HFF-Myc (cell line): ENCODE measurements around the gene COQ8A.

Source experiments
- DNase-seq: peaks from one replicate; pipeline ENCODE4 v3.0.0-alpha.2; 2011; ENCODE audit warnings: low read depth; ENCODE audit errors: extremely low read depth
- H3K4me3 ChIP-seq: replicated peaks from 2 replicates; pipeline ENCODE4 v1.5.1; 2011; ENCODE audit warnings: low read depth, mild to moderate bottlenecking, control low read depth, low read length
- CTCF ChIP-seq: IDR thresholded peaks from 2 replicates; pipeline ENCODE4 v1.5.1; 2012; ENCODE audit warnings: mild to moderate bottlenecking, low read depth, low read length, control low read depth; ENCODE audit errors: missing control alignments

Gene COQ8A

GRCh38 chr1:226940029-226940805, at the start of gene COQ8A:
TSS of gene COQ8A (plus strand) at chr1:226940294. CDS start at chr1:226961386, 21,092 bp downstream.
- TF ChIP-seq CTCF, result no peak
- peak; percentile 97 for DNase-seq
- H3K4me3 ChIP-seq, result peak within 1 kb of the TSS; percentile 93

GRCh38 chr1:226890331-226891108, 49.6 kb upstream of the COQ8A start:
- no peak overlapping the region for H3K4me3 ChIP-seq
- no peak for DNase-seq
- TF ChIP-seq CTCF, result no peak

GRCh38 chr1:226891346-226891745, 48.7 kb upstream of the COQ8A start:
- TF ChIP-seq CTCF, result no peak
- DNase-seq, result no peak
- no peak overlapping the region for H3K4me3 ChIP-seq

- H3K4me3 ChIP-seq, result no peak overlapping the region
- DNase-seq, result no peak
- no peak for TF ChIP-seq CTCF
Observed at GRCh38 chr1:226891846-226892523, 48.1 kb upstream of the COQ8A start.

- no peak for DNase-seq
- no peak for TF ChIP-seq CTCF
- no peak overlapping the region for H3K4me3 ChIP-seq
Observed at GRCh38 chr1:226892524-226892875, 47.6 kb upstream of the COQ8A start.

GRCh38 chr1:226893936-226894335, 46.2 kb upstream of the COQ8A start:
- no peak for DNase-seq
- H3K4me3 ChIP-seq, result no peak overlapping the region
- TF ChIP-seq CTCF, result no peak
